HG03103 (cell line): ENCODE data around the gene PROZ.

Experiments
- ATAC-seq: cut with Tn5 transposase; IDR thresholded peaks from one replicate; pipeline ENCODE4 v1.9.1; 2021; ENCODE audit warnings: low read depth; ENCODE audit not compliant: unreplicated experiment

PROZ gene

DNA sequence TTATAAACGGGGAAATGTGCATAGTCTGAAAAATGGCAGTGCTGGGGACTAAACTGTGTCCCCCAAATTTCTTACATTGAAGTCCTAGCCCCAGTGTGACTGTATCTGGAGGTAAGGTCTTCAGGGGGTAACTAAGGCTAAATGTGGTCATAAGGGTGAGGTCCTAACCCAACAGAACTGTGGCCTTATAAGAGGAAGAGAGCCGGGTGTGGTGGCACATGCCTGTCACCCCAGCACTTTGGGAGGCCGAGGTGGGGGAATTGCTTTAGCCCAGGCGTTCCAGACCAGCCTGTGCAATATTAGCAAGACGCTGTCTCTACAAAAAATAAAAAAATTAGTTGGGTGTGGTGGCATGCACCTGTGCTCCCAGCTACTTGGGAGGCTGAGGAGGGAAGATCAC is 17.8 kb downstream of the PROZ start:
- no peak for ATAC-seq

DNA sequence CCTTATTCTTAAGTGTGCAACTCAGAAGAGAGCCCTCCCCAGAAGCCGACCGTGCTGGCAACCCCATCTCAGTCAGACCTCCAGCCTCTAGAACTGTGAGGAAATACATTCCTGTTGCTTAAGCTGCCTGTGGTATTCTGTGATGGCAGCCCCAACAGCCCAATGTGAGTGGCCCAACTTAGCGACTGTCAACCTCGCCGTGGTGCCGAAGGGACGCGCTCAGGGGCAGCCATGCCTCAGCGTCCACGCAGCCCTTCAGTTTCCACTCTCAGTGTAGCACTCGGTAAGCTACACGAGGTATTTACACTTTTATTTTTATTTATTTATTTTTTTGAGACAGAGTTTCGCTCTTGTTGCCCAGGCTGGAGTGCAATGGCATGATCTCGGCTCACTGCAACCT is 18.4 kb downstream of the PROZ start:
- no peak for ATAC-seq

DNA sequence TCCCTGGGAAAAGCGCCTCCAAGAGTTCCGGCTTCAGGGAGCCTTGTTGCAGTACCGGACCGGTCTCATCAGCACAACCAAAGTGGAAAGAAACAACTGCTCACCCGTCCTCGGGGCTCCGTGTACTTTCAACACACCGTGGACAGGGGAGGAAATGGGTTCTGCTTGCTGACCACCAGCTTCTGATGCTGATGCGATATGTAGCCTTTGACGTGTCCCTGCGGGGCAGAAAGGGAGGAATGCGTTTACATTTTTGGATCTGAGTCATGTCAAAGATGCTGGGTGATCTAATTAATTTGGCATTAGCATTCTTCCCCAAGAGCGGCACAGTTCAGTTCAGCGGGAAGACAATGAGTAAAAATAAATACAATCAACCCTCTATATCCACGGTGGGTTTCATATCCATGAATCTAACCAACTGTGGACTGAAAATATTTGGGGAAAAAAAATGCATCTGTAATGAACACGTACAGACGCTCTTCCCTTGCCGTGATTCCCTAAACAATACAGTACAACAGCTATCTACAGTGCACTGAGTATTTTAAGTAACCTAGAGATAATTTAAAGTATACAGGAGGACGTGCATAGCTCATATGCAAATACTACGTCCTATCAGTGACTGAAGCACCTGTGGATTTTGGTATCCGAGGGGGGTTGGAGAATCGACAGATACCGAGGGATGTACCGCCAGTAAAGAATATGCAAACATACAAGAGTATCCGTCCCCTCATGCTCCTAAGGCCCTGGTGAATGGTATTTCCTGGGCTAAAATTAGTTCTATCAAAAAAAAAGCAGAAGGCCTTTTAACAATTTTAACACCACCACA is 19.8 kb downstream of the PROZ start:
- ATAC-seq: no peak

DNA sequence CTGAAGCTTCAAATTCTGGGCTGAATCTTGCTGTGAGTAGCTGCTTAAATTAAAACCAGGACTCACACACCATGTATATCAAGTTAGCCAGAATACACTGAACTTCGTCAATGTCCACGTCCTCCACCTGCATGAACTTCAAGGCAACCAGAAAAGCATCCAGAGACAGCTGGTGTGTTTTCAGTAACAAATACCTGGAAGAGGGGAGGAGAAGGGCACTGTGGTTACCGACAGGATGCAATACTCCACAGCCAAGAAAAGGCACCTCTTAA is 20.4 kb downstream of the PROZ start:
- ATAC-seq: no peak

DNA sequence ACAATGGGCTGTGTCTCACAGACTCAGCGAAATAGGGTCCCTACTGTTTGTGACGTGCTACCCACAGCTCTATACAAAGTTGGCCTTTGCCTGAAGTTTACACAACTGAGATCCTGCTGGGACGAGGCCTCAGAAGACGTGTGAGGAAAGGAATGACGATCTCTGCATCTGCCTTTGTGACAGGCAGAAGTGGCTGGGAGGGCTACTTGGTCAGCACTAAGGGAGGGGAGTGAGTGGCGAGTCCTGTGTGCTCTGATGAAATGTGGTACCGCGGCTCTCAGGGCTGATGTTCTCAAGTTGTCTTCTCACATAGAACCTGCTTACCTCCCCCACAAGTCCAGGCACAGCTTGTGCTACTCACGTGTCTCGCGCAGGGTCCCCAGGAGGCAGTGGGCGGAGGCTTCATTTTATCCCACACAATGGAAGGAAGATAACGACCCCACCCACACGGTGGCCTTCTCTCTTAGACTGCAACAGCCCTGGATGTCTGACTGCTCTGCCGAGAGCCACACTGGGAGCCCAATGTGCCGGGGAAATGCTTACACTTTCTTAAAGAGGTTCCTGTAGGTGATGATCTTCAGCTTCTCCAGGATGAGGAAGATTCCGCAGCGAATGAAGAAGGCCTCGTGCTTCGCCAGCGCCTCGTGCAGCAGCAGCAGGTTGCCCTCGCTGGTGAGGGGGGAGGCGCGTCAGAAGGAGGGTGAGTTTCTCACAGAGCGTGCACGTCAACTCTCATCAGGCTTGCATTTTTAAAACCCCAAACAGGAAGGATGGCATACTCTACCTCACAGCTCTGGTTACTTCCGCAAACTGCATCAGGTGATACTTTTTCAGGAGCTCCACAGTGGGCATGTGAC is 21.2 kb downstream of the PROZ start:
- no peak for ATAC-seq

DNA sequence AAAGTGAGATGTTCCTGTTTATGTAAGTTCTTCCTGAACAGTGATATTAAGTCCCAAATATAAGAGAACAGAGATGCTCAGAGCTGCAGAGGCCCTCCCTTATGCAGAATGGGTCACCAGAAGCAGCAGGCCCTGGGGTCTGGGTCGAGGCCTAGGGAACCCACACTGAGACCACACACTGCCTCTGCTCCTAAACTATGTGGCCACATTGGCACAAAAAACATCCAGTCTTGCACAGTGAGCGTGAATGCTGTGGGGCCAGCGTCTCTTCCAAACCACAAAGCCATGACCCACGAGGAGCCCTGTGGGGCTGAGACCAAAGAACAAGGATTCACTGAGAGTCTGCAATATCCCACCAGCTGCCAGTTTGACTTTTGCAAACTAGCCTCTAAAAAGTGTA is 23.6 kb downstream of the PROZ start:
- no peak for ATAC-seq

DNA sequence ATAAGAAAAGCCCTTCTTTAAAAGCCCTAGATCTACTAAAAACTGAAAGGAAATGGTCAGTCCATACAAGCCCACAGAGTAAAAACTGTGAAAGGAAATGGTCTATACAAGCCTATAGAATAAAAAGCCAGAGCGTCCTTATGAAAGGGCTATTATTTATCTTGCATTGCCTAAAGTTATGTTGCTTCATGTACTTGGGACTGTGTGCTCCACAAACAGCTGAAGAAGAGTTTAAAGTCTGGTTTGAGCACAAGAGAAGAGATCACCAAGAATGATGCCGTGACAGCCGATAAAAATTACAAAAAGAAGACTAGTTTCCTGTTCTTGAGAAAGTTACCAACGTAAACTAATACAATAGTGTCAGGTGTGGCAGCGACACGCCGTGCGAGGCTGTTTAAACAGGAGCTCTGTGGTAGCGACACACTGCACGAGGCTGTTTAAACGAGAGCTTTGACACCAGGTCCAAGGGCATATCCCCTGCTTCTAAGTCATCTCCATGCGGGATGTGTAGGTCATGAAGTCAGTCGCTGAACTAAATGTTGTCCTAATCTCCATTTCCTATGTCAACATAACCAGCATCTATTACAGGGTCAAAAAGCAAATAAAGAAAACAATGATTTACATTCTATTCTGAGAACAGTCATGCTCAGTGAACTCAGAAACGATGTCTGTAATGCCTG is 25.1 kb downstream of the PROZ start:
- ATAC-seq: no peak

DNA sequence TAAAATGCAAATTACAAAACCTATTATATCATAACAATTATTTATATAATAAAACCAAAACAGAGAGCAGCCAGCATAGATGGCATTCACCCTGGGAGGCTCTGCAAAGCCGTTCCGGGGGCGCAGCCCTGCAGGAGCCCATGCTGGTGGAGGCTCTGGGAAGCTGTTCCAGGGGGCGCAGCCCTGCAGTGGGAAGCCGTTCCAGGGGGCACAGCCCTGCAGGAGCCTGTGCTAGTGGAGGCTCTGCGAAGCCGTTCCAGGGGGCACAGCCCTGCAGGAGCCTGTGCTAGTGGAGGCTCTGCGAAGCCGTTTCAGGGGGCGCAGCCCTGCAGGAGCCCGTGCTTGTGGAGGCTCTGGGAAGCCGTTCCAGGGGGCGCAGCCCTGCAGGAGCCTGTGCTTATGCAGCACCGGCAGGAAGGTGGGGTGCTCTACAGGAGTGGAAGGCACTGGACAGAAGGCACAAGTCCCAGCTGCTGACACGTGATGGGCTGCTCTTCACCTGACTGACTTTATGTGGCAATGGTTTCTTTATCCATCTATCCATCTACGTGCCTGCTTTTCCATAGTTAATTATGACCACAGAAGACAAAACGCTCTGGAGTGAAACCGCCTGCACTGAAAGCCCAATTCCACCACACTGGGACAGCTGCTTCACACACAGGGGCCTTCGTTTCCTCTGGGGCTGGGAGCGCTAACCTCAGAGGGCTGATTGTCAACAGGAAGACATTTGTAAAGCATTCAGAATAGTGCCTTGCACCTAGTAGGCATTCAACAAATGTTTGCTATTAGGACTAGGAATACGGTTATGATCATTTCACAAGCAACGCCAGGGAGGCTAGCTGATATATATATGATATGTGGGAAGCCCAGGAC is 26.4 kb downstream of the PROZ start:
- no peak for ATAC-seq

DNA sequence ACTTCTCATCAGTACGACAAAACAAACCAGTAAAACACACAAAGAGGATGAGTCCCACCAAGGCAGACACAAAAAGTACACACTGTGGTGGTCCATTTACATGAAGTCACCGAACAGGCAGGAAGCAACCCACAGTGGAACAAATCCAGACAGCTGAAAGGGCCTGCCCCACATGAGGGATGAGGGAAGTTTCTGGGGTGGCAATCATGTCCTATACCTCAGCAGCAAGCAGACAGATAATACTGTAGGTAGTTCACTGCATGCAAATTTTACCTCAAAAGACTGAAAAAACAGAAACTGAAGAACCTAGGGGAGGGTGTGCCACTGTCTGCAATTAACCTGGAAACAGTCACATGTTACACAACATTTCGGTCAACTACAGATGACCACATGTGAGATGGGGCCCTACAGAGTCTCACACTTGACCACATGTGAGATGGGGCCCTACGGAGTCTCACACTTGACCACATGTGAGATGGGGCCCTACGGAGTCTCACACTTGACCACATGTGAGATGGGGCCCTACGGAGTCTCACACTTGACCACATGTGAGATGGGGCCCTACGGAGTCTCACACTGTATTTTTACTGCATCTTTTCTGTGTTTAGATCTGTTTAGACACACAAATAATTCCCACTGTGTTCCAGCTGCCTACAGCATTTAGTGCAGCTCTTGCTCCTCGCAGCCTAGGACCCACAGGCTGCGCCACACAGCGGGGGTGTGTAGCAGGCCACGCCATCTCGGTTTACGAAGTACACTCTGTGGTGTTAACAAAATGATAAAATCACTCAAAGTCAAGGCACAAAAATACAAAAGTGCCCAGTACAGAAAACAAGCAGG is 27.8 kb downstream of the PROZ start:
- no peak for ATAC-seq

DNA sequence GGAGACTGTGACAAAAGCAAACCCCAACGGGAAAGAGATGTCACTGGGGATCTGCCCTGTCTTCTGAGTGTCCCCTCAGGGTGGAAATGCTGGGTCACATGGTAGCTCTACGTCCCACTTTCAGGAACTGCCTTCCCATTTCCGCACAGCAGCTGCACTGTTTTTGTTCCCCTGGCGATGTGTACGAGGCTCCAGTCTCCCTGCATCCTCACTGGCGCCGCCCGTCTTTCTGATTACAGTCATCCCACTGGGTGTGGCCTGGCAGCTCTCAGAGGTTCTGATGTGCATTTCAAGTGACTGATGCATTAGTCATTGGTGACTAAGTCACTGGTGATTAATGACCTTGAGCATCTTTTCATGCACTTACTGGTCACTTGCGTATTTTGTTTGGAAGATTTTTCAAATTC is 28.8 kb downstream of the PROZ start:
- ATAC-seq: no peak

DNA sequence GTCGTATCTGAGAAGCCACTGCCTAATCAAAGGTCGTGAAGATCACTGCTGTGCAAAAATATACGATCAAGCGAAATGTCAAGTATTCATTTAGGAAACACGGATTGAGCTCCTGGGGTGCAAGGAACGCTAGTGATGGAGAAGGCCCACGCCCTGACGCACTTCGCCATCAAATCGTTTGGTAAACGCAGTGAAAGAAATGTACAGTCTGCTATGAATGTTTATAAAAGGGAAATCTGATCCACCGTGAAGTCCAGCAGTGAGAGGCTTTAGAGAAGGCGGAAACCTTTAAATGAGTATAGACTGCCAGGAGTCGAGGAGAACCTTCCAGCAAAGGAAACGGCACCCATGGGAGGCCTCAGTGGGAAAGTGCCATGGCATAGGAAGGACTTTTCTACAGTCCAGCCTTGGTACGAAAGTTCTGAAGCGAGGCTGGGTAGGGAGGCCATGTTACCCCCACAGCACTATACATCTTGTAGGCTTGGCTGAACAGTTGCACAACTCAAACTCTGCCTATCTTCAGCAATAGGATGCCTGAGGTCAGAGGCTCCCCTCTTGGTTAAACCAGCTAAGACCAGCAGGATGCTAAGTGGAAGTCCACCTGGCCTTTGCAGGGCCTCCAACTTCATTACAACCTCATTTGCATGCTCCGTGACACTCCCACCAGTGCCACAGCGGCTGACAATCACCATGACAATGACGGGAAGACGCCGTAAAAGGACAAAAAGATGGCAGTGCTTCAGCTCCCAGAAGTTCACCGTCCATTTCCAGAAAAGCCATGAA is 29.6 kb downstream of the PROZ start:
- no peak for ATAC-seq

DNA sequence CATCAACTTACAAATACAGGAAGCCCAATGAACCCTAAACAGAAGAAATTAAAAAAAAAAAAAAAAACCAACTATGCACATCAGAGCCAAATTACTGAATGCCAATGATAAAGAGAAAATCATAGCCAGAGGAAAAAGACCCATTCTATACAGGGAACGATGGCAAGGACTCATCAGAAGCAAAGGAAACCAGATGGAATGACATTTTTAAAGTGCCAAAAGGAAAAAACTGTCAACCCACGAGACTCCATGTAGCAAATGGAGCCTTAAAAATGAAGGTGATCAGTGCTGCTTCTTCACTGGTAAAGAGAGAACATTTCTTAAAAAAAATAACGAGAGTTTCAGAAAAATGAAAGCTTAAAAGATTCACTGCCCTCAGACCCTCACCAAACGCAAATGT is 31.7 kb downstream of the PROZ start:
- ATAC-seq: no peak

DNA sequence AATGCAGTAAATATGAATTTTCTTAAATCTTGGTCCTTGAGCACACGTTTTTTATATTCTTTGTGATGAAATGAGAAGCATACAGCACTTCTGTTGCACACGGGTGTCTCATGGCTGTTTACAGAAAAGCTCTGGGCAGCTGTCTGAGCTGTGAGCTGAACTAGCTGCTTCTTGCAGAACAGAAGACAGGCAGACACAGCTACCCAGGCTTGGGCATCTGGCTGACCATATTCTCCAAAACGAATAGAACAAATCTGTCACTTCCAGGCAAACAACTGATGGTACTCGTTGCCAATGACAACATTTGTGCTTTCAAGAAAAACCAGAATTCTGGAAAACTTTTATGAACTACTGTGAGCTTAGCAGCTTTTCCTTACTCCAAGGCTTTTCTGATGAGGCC is 33.8 kb downstream of the PROZ start:
- ATAC-seq: no peak

DNA sequence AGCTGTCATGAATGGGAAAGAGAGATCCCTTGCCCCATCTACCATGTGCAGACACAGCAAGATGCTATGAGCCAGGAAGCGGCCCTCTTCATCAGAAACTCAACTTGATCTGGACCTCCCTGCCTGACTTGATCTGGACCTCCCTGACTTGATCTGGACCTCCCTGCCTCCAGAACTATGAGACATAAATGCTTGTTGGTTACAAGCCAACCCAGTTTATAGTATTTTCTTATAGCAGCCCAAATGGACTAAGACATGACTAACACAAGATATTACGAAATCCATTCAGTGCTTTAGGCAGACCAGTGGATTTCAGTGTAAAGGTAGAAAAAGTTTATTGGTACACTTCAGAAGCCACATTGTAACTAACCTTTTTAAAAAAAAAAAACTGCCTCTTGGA is 34.5 kb downstream of the PROZ start:
- ATAC-seq: no peak

DNA sequence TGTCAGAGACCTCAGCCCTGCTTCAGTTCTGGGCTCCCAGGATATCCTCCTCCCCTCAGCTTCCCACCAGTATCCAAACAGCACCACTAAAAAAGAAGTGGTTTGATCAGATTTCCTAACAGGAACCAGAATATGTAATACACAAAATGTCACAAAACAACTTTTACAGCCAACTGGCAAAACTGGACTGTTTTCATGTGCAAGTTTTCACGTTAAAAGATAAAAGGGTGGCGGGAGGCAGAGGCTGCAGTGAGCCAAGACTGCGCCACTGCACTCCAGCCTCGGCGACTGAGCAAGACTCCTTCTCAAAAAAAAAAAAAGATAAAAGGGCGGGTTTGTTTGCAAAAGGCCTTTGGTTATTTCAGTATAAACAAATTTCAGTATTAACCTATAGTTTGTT is 36.9 kb downstream of the PROZ start:
- no peak for ATAC-seq

DNA sequence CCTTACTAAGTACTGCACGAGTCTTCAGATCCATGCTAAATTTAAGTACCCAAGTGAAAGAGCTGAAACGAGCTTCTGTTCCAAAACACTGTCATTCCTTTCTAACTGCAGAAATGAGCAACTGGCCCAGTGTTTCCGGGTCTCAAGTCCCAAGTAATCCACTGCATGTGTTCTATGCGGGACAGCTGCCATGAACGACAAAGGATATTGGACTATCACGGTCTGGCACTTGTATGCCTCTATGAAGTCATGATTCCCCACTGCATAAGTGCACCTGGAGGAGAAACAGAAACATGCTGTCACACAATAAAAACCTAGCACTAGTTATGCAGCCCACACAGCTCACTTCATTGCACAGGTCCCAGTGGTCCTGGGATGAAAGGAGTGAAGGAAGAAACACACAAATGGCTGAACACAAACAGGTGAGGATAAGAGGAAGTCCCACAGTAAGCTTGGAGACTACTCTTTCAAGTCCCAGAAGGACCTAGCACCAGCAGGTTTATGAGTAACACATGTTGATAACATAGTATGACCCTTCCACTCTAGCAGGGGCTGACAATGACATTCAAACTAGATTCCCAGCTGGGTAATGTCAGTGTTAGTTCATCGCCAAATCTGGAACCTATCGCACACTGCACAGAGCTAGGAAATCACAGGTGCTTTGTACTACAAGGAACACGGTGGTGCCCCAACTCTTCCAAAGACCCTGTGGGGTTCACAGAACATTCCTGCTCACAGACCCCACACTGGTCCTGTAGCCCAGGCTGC is 38.7 kb downstream of the PROZ start:
- no peak for ATAC-seq

DNA sequence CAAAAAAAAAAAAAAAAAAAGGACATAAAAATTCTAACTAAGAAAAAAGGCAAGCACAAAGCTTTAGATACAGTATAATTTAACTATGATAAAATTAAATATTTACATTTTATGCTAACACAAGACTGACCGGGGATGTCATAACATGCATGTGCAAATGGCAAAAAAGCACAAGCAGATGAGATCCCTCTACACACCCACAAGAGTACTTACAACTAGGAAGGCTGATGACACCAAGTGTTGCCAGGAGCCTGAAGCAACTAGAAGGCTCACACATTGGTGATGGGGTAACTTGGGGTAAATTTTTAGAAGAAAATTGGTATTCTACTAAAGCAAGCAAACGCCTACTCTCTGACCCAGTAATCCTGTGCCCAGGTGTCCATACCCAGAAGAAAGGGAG is 43.4 kb downstream of the PROZ start:
- ATAC-seq: no peak

DNA sequence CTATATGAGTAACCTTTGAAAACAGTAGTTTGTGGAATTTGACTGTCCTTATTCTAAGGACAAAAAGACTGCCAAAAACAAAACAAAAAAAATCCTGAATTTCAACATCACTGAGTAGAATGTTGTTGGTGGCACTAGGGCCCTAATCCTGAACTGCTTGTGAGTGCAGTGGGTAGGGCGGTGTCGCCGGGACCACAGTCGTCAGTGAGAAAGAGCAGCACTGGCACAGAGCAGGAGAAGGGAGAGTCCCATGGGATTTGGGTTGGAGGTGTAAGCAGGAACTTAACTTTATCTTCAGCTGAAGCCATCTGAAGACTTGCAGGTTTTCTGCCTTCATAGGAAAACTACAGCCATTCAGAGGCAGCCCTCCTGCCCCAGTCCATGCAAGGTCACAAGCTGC is 44.5 kb downstream of the PROZ start:
- ATAC-seq: no peak
